ENCODE results near the gene STIP1.

Gene STIP1

DNA sequence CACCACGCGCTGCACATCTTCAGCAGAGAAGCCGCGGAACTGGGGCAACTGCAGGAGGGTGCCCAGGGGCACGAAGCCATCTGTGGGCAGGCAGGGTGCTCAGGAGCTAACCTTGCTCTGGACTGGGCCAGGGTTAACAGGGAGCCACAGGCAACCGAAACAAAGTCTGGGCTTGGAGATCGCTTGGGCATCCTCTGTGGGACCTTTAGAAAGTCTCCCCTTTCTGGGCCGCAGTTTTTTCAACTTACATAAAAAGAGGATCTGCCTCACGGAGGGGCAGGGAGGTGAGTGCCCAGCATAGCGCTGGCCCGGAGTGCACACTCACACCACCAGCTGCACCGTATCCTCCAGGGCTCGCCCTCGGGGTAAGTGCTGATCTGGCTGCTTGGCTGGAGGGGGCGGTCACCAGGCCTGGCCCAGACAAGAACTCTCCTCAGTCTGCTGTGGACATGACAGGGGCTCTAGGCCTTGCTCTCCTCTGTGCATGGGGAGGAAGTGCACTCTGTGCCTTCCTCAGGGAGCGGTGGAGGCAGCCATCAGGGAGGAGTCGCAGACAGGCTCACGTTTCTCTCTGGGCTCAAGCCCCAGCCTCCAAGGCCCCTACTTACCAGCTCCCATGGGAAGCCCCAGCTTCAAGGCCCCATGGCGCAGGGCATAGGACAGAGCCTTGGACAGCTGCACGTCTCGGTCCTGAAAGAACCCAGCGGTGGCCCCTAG is 39.1 kb downstream of the STIP1 start:
- no peak for DNase-seq

DNA sequence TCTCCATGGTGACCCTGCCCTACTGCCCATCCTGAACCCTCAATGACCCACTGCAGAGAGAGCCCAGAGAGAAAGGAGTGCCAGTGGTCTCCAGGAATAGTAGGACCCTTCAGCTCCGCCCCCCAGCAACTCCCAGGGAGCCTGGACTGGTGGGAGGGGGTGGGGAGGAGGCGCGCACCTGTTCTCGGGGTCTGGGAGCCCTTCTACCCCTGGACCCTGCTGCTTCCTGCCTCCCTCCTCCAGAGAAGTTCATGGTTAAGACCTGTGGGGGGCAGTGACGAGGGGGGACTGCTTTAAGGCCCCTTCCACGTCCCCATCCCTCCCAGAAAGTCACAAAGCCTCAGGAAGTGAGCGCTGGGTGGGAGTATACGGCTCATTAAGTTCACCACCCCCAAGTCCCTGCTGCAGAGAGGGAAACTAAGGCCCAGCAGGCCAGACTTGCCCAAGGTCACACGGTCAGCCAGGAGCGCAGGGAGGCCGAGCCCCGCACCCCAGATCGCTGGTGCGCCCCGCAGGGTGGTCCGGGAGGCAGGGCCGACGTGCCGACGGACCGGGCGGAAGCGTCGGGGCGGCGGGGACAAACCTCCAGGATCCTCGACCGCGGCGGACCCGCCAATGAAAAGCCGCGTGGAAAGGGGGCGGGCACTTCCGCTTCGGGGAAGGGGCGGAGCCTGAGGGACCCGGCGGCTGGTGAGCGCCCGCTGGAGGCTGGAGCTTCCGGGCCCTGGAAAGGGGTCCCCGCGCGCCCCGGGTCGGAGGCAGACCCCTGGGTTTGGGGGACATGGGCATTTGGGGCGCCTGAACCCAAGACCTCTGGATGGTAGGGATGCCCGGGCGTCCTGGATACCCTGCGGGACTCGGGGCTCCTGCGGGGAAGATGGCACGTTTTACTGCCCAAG is 39.9 kb downstream of the STIP1 start, which contains the start of the genes NUDT22 and TRPT1:
TSS of gene NUDT22 (plus strand) at position 667 of the 899 bp plus-strand sequence. CDS start 379 bp downstream, outside the sequence.
TSS of gene TRPT1 (minus strand) at position 579 of the 899 bp plus-strand sequence. CDS start at position 253, 326 bp downstream.
- peak; percentile 94 for DNase-seq

- DNase-seq, result no peak
These were observed 40.6 kb downstream of the STIP1 start for GRCh38 chr11:64226507-64227051.

GRCh38 chr11:64227405-64227956 is 41.5 kb downstream of the STIP1 start:
- no peak for DNase-seq

DNA sequence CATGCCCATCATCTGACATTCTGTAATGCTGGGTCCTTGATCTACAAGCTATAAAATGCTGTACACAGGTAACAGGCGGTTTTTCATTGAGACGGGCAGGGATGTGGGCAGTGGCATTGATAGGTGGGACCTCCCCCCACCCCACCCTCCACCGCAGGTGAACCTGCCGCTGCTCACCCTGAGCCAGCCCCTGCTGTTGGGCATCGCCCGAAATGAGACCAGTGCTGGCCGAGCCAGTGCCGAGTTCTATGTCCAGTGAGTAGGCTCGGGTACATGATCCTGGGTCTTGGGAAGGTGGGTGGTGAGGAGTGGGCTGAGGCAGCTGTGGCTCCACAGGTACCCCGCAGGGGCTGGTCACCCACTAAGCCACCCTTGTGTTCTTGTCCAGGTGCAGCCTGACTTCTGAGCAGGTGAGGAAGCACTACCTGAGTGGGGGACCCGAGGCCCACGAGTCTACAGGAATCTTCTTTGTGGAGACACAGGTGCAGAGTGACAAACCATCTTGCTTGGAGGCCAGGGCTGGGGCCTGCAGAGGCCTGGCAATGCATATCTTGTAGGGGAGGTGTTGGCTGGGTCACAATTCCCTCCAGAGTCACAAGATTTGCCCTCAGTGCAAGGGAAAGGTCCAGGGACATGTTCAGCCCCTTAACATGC is 43.2 kb downstream of the STIP1 start:
- no peak for DNase-seq

DNA sequence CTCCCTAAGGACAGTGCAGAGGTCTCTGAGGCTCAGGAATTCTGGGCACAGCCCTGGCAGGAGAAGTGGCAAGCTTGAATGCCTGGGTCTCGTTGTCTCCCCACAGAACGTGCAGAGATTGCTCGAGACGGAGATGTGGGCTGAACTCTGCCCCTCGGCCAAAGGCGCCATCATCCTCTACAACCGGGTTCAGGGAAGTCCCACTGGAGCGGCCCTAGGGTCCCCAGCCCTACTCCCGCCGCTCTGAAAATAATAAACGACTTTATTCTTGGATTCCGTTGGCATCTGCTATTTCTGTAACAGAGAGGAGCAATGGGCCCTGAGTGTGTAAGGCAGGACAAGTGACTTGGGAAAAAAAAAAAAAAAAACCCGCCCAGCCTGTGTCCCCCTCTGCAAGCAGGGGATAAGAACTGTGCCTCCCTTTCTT is 43.8 kb downstream of the STIP1 start:
- no peak for DNase-seq

GRCh38 chr11:64230171-64230984 is 44.4 kb downstream of the STIP1 start, which contains the start of gene DNAJC4:
TSS of gene DNAJC4 (plus strand) at chr11:64230548. CDS start at chr11:64230855, 307 bp downstream.
- DNase-seq, result peak; percentile 92

GRCh38 chr11:64230985-64231365 is 45.0 kb downstream of the STIP1 start:
- no peak for DNase-seq

DNA sequence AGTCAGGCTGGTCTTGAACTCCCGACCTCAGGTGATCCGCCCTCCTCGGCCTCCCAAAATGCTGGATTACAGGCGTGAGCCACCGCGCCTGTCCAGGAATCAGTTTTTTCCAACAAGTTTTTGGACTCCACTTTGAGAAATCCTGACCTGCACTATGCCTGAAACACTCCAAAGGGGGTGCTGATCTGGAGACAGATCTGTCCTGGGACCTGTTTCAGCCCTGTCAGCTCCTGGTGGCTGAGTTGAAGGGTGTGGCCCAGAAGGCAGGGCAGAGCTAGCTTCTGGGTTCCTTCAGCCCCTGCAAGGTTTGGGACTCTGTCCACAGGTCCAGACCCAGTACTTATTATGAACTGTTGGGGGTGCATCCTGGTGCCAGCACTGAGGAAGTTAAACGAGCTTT is 45.6 kb downstream of the STIP1 start:
- no peak for DNase-seq

GRCh38 chr11:64232182-64232966 is 46.4 kb downstream of the STIP1 start:
- DNase-seq, result no peak

- DNase-seq, result no peak
These were observed 47.0 kb downstream of the STIP1 start for GRCh38 chr11:64232967-64233315.

- peak; percentile 84 for DNase-seq
These were observed 48.1 kb downstream of the STIP1 start, which contains the start of gene VEGFB for GRCh38 chr11:64233913-64234586. TSS of gene VEGFB (plus strand) at chr11:64234584. CDS start at chr11:64234834, 250 bp downstream.

GRCh38 chr11:64234647-64235379 is 48.8 kb downstream of the STIP1 start:
- DNase-seq, result no peak

DNA sequence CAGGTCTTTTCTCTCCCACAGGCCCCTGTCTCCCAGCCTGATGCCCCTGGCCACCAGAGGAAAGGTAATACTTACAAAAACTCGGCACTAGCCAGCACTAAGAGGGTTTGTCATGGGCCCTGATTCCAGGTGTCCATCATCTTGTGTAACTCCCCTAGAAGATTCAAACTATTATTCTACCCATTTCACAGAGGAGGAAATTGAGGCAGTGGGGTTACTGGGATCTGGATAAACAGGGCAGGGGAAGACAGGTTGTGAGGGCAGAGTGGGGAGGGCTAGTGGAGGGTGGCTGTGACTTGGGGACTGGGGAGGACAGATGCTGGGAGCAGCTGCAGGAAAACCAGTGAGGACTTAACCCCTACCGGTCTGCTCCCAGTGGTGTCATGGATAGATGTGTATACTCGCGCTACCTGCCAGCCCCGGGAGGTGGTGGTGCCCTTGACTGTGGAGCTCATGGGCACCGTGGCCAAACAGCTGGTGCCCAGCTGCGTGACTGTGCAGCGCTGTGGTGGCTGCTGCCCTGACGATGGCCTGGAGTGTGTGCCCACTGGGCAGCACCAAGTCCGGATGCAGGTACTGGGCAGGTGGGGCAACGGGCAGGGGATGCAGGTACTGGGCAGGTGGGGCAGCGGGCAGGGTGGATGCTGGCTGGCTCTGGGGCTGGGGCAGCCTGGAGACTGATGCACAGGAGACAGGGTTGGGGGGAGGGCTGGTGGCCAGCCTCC is 49.6 kb downstream of the STIP1 start:
- DNase-seq, result no peak

DNA sequence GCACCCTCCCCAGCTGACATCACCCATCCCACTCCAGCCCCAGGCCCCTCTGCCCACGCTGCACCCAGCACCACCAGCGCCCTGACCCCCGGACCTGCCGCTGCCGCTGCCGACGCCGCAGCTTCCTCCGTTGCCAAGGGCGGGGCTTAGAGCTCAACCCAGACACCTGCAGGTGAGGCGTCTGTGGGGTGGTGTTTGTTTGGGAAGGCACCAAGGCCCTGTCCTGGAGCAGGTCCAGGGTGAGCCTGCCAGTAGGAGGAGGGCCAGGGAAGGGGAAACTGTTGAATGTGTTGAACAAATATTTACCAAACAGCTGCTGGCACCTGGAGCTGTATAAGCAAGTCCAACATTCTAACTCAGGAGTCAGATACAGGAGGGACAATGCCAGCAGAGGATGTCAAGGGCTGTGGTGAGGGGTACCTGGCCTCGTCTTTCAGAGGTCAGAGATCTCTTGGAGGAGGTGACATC is 51.5 kb downstream of the STIP1 start:
- DNase-seq, result no peak

- no peak for DNase-seq
These were observed 52.1 kb downstream of the STIP1 start for GRCh38 chr11:64238076-64238475.

GRCh38 chr11:64238999-64239398 is 53.0 kb downstream of the STIP1 start:
- DNase-seq, result no peak

DNA sequence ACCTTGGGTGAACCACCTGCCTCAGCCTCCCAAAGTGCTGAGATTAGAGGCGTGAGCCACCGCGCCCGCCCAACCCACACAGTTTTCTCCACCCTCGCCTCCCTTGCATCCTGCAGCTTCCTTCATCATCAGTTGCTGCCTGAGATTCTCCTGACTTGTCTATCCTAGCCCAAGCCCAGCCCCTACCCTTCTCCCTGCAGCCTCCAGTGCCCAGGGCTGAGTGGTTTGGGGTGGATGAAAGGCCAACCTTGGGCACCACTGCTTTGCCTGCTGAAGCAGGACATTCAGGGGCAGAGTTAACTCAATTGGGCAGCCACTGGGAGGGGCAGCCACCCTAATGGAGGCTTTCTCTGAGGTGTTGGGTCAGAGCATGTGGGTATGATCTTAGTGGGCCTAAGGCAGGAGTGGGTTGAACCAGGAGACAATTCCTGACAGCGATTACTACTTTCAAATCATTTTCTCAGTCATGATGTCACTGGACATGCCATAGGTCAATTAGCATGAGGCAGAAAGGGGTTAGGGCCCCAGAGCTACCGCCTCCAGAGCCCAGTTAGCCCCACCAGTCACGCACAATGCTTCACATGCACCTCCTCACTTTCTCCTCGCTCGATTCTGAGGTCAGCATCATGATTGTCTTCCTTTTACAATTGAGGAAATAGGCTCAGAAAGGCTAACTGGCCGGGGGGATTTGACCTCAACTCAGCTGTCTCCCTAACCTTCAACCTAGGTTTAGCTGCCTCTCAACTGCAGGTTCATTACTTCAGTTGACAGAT is 53.9 kb downstream of the STIP1 start:
- no peak for DNase-seq
